HFF-Myc (cell line): Measurements from ENCODE around the gene PPY.

Experiments used
- DNase-seq: peaks from one replicate; pipeline ENCODE4 v3.0.0-alpha.2; 2011; ENCODE audit warnings: low read depth; ENCODE audit errors: extremely low read depth
- H3K4me3 ChIP-seq: replicated peaks from 2 replicates; pipeline ENCODE4 v1.5.1; 2011; ENCODE audit warnings: low read depth, mild to moderate bottlenecking, control low read depth, low read length
- CTCF ChIP-seq: IDR thresholded peaks from 2 replicates; pipeline ENCODE4 v1.5.1; 2012; ENCODE audit warnings: mild to moderate bottlenecking, low read depth, low read length, control low read depth; ENCODE audit errors: missing control alignments

Gene PPY

GRCh38 chr17:43909537-43910231, 32.6 kb downstream of the PPY start:
- no peak overlapping the region for H3K4me3 ChIP-seq
- DNase-seq, result no peak
- no peak for TF ChIP-seq CTCF

- no peak overlapping the region; the same call in 1 of the 2 replicates for H3K4me3 ChIP-seq
- no peak for TF ChIP-seq CTCF
- DNase-seq, result no peak
Measured at GRCh38 chr17:43907998-43908721, 34.1 kb downstream of the PPY start.

- DNase-seq, result no peak
- peak; percentile 29 for TF ChIP-seq CTCF
- H3K4me3 ChIP-seq, result peak within 1 kb of the TSS; percentile 36
Measured at GRCh38 chr17:43907425-43907981, 34.8 kb downstream of the PPY start, which contains the start of gene MPP2. Gene MPP2, minus strand, starts transcription at chr17:43907536. Its CDS starts 3,076 bp downstream, at chr17:43904460.

- TF ChIP-seq CTCF, result no peak
- no peak for DNase-seq
- H3K4me3 ChIP-seq, result peak overlapping the region; percentile 36
Measured at GRCh38 chr17:43906951-43907424, 35.3 kb downstream of the PPY start.

- H3K4me3 ChIP-seq, result no peak overlapping the region; the same call in 1 of the 2 replicates
- no peak for DNase-seq
- no peak for TF ChIP-seq CTCF
Measured at GRCh38 chr17:43905985-43906852, 36.1 kb downstream of the PPY start.

- no peak for DNase-seq
- H3K4me3 ChIP-seq, result no peak overlapping the region
- TF ChIP-seq CTCF, result no peak
Measured at GRCh38 chr17:43905400-43905984, 36.8 kb downstream of the PPY start.
